OCI-M2 (cell line): ENCODE data around the gene PRAMEF5.
"Not testable (repeated sequence)": the region's sequence is repeated elsewhere in the genome, so short reads cannot be mapped to it uniquely, and the experiment has no call there.

Source experiments
- DNase-seq: peaks from one replicate; lab custom pipeline; 2025; ENCODE audit not compliant: unreplicated experiment; lab: John Stamatoyannopoulos, UW

Gene PRAMEF5

DNA sequence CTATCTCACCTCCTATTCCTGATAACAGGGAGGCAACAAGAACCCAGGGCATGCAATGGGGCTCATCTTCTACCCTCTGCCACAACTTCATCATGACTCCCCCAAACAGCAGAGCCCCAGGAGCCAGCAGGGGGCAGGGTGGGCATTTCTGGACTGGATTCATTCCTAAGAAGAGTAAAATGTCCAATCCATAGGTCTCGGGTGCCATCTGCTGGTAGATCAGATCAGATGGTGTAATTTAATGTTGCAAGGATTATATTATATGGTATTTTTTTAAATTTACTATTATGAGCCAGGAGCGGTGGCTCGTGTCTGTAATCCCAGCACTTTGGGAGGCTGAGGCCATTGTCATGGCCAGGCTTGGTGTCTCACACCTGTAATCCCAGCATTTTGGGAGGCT is 11.1 kb downstream of the PRAMEF5 start:
- not testable (repeated sequence) for DNase-seq

DNA sequence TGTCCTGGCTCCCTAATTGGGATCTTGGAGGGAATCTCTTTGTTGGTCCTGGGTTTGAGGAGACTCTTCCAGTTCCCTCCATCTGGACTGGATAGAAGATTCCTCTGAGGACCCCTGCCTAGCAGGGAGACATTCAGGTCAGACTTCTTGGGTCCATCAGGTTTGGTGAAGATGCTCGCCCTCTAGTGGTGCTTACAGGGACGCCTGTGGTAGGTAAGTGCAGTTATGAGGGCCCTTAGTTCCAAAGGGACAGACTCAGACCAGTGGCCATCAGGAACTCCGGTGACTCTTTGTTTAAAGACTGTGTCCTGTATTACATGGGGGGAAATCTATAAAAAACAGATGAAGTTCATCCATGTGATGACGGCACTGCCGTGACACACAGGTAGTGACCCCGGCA is 23.0 kb downstream of the PRAMEF5 start:
- not testable (repeated sequence) for DNase-seq

DNA sequence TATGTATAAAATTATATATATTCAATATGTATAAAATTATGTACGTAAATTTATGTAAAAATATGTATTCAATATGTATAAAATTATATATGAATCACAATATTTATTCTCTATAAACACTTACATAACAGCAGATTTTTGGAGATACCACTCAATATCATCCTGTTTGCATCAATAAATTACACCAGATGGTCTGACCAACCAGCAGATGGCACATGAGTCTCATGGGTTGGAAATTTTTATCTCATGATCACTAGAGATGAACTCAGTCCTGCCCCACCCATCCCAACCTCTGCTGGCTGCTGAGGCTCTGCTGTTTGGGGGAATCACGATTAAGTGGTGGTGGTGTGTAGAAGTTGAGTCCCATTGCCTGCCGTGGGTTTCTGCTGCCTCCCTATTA is 25.6 kb downstream of the PRAMEF5 start:
- DNase-seq, result not testable (repeated sequence)

DNA sequence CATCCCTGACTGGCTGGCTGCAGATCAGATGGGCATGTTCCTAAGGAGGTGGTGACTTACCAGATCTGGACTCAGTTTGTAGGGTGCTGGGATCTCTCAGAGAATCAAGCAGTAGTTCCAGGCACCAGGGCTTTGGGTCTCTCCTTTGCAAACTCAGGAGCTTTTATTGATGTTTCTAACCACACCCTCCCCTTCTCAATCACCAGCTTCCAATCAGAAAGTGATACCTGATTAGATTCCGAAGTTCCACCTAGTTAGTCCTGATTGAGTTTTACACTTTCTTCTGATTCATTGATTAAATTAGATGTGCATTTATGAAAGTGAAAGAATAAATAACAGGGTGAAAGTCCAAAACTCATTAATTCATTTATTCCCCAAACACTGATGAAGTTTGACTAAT is 31.0 kb downstream of the PRAMEF5 start, which contains the start of gene PRAMEF8:
Gene PRAMEF8 (minus strand): TSS at position 101 of the 400 bp plus-strand sequence. CDS start 1,046 bp downstream, outside the sequence.
- not testable (repeated sequence) for DNase-seq

DNA sequence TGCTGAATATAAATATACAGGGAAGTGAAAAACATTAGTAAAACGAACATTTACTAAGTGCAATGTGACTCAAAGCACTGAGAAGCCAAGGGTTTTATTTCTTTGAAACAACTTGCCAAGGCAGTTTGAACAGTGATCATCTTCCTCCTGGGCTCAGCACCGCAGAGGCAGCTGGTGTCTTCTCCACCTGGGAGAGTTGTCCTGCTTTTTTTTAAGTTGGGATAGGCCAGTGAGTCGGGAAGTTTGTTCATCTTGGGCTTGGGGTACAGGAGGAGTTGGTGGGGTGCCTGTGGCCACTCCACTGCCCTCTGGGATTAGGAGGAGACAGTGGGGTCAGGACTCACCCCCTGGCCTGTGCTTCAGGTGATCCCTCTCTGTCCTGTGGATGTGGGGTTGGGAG is 35.0 kb downstream of the PRAMEF5 start:
- DNase-seq, result not testable (repeated sequence)

DNA sequence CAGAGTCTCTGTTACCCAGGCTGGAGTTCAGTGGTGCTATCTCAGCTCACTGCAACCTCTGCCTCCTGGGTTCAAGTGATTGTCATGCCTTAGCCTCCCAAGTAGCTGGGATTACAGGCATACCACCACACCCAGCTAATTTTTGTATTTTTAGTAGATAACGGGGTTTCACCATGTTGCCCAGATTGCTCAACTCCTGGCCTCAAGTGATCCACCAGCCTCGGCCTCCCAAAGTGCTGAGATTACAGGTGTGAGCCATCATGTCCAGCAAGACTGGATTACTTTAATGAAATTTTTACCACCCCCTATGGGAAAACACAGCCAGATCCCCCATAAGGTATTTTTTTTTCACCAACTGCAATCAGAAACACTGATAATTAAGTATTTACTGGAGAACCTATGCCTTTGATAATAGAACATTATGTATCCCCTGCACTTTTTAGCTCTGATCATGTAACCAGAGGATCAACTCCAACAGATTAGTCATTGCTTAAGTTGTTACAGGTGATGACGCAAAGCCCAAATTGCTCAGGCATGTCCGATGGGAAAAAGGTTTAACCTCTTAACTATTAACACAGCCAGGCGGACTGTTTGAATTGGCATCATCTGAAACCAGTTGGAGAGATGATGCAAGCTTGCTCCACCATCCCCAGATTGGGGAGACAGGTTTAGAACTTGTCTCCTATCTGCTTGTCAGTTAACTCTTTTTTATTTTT is 43.4 kb downstream of the PRAMEF5 start:
- not testable (repeated sequence) for DNase-seq

DNA sequence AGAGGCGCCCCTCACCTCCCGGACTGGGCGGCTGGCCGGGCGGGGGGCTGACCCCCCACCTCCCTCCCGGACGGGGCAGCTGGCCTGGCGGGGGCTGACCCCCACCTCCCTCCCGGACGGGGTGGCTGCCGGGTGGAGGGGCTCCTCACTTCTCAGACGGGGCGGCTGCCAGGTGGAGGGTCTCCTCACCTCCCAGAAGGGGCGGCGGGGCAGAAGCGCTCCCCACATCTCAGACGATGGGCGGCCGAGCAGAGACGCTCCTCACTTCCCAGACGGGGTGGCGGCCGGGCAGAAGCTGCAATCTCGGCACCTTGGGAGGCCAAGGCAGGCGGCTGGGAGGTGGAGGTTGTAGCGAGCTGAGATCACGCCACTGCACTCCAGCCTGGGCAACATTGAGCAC is 44.7 kb downstream of the PRAMEF5 start:
- DNase-seq, result not testable (repeated sequence)

DNA sequence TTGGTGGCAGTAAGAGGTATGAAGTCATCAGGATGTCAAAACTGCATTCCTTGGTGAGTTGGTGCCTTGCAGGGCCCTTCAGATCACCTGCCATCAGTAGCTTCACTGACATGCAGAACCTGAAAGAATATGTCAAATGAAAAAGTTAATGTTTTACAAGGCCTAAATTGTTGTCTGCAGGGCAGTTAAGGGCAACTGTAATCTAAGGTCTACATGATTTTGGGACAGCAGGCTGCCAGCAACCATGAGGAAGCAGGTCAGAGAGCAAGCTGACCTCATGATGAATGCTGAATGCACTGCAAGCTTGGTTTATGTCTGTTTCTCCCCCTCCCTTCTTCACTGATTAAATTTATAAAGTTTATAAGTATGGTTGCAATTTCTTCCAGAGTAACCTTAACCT is 48.2 kb downstream of the PRAMEF5 start:
- not testable (repeated sequence) for DNase-seq

DNA sequence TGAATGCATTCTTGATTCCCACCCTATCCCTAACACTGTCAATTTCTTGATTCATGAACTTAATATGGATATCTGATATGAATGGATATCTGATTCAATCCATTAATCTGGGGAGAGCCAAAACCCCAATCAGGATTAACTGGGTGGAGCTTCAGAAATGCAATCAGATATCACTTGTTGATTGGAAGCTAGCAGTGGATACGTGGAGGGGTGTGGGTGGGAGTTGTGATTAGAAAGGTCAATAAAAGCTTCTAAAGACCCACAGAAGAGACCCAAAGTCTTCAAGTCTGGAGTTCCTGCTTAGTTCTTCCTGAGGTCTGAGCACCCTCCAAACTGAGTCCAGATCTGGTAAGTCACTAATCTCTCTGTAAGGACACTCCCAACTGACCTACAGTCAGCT is 49.2 kb downstream of the PRAMEF5 start, which contains the start of gene PRAMEF33:
Gene PRAMEF33 (plus strand): TSS at position 301 of the 400 bp plus-strand sequence. CDS start 2,416 bp downstream, outside the sequence.
- DNase-seq, result not testable (repeated sequence)
